ENCODE data around the gene ENC1. TPM values are rescaled to one million over a fixed set of nuclear protein-coding genes. Genes with fewer than 3 reads are reported as not detected.

Gene ENC1
- total RNA-seq, 2 experiments from 2014 or later, result 12.1 to 25.9 TPM

DNA sequence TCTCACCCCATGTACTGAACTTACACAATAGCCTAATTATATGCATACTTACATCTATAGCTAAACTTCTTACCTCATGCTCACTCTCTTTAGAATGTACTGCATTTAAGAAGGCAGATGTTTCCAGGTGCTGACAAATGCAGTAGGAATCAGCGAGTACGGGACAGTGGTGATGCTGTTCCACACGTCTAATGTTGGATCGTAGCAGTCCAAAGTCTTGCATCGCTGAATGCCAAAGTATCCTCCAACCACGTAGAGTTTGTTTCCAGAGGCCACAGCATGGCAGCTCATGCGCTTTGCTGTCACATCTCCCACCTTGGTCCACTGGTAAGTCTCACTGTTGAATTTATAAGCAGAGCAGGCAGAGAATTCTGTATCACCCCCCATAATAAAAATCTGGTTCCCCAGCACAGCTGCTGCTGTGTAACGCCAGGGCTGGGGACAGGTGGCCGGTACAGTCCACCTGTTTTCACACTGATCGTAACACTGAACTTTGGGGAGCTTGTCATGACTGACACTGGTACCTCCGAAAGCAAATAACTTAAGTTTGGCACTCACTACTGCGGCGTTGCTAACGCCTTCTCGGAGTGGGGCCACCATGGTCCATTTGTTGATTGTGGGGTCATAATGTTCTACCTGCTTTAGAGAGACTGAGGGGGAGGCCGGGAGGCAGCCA lies 5.8 kb downstream of the ENC1 start:
- BruUV-seq (replicated peaks), result no TSS peak
- DNase-seq (ENCODE audit: low spot score), result no peak
- no peaks in the 10 kb centered on the region for H3K9me2 ChIP-seq (ENCODE audit: insufficient read depth, low read length)
- CTCF ChIA-PET (ENCODE audit: unreplicated experiment), result no interaction called here
- peaks cover 22% of the 10 kb centered on the region for H3K36me3 ChIP-seq (ENCODE audit: insufficient read depth, low read length)
- POLR2A ChIA-PET, result interaction anchor here (0.6 to 1.3 kb wide), 3 partner anchors 138 to 859 kb away, joined by 3 to 5 read pairs (median 3); no protein-coding TSS in a partner anchor
- intact Hi-C loops (cut with micrococcal nuclease; ENCODE audit: unreplicated experiment), result no loop called here
- no peak overlapping the region for H3K27ac ChIP-seq (ENCODE audit: low read depth, low read length, poor library complexity, severe bottlenecking)
- H3K4me2 ChIP-seq (ENCODE audit: low read length), result no peak overlapping the region
- H3K4me1 ChIP-seq (ENCODE audit: insufficient read depth, low read length, poor library complexity, severe bottlenecking), result peaks cover 49% of the 10 kb centered on the region
- H4K20me1 ChIP-seq (ENCODE audit: insufficient read depth, low read length), result peaks cover 9% of the 10 kb centered on the region; the same call in 1 of the 2 replicates
- TF ChIP-seq EZH2phosphoT487 (IDR thresholded peaks at IDR 0.05; ENCODE audit: borderline replicate concordance, low read depth, low read length), result no peak
- TF ChIP-seq, protein P1, sequence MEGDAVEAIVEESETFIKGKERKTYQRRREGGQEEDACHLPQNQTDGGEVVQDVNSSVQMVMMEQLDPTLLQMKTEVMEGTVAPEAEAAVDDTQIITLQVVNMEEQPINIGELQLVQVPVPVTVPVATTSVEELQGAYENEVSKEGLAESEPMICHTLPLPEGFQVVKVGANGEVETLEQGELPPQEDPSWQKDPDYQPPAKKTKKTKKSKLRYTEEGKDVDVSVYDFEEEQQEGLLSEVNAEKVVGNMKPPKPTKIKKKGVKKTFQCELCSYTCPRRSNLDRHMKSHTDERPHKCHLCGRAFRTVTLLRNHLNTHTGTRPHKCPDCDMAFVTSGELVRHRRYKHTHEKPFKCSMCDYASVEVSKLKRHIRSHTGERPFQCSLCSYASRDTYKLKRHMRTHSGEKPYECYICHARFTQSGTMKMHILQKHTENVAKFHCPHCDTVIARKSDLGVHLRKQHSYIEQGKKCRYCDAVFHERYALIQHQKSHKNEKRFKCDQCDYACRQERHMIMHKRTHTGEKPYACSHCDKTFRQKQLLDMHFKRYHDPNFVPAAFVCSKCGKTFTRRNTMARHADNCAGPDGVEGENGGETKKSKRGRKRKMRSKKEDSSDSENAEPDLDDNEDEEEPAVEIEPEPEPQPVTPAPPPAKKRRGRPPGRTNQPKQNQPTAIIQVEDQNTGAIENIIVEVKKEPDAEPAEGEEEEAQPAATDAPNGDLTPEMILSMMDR (conservative IDR thresholded peaks at IDR 0.05; ENCODE audit: low read length), result no peak
- peaks cover 17% of the 10 kb centered on the region; the same call in 1 of the 2 replicates for H3K79me2 ChIP-seq (ENCODE audit: insufficient read depth, low read depth, low read length)
- H3K9me3 ChIP-seq (ENCODE audit: low read length), result no peaks in the 10 kb centered on the region
- H3K4me3 ChIP-seq (ENCODE audit: low read depth, low read length, poor library complexity, severe bottlenecking), result no peak overlapping the region
- H2AFZ ChIP-seq (ENCODE audit: low read length), result no peak overlapping the region

DNA sequence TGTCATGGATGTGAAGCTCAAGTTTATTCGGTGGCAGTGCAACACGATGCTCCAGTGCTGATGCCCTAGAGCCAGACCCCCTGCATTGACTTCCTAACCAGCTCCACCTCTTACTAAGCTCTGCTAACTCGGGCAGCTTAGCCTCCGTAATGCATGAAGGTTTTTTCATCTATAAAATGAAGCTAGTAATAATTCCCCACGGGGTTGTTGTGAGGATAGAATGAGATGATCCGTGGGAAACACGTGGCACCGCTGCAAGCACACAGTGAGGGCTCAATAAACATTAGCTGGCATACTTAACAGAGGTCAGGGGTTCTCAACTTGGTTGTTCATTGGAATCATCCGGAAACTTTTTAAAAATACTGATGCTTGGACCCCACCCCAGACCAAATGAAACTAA lies 6.8 kb downstream of the ENC1 start:
- no peak overlapping the region for H3K27ac ChIP-seq (ENCODE audit: low read depth, low read length, poor library complexity, severe bottlenecking)
- CTCF ChIA-PET (ENCODE audit: unreplicated experiment), result no interaction called here

More for the DNA sequence above, 6.8 kb downstream of the ENC1 start:
- POLR2A ChIA-PET, result interaction anchor here (0.6 to 1.4 kb wide), 5 partner anchors 12 to 271 kb away, joined by 3 to 5 read pairs (median 4); no protein-coding TSS in a partner anchor
- Histone ChIP-seq H3K4me1 (ENCODE audit: insufficient read depth, low read length, poor library complexity, severe bottlenecking) (peaks cover 44% of the 10 kb centered on the region), H3K9me2 (ENCODE audit: insufficient read depth, low read length) (no peaks in the 10 kb centered on the region), H3K4me3 (ENCODE audit: low read depth, low read length, poor library complexity, severe bottlenecking) (no peak overlapping the region), H3K36me3 (ENCODE audit: insufficient read depth, low read length) (peaks cover 28% of the 10 kb centered on the region), H3K4me2 (ENCODE audit: low read length) (no peak overlapping the region), H2AFZ (ENCODE audit: low read length) (no peak overlapping the region), H3K79me2 (ENCODE audit: insufficient read depth, low read depth, low read length) (peaks cover 8% of the 10 kb centered on the region; the same call in 1 of the 2 replicates), H3K9me3 (ENCODE audit: low read length) (no peaks in the 10 kb centered on the region), H4K20me1 (ENCODE audit: insufficient read depth, low read length) (peaks cover 6% of the 10 kb centered on the region; the same call in 1 of the 2 replicates)
- intact Hi-C loops (cut with micrococcal nuclease; ENCODE audit: unreplicated experiment), result no loop called here
- no peak for TF ChIP-seq EZH2phosphoT487 (IDR thresholded peaks at IDR 0.05; ENCODE audit: borderline replicate concordance, low read depth, low read length)
- TF ChIP-seq, protein P1 (conservative IDR thresholded peaks at IDR 0.05; ENCODE audit: low read length), result no peak
- DNase-seq (ENCODE audit: low spot score), result no peak
- BruUV-seq (replicated peaks), result no TSS peak
